Breast epithelium (tissue), 4 donors: ENCODE measurements around the gene TCEAL3. TPM values are rescaled to one million over a fixed set of nuclear protein-coding genes. Genes with fewer than 3 reads are reported as not detected.
"Not testable (repeated sequence)": the region's sequence is repeated elsewhere in the genome, so short reads cannot be mapped to it uniquely, and the experiment has no call there.

Source experiments
- DNase-seq, 2 donors: peaks; one replicate each; pipeline ENCODE4 v3.0.0-alpha.2; 2019; ENCODE audit warnings: low spot score in 2 of 2
- H3K27ac ChIP-seq, 2 donors: fragments of 200-600 bp; sonication (generic) in 1 of 2; one replicate each; pipeline ENCODE4 v1.5.1; 2016 to 2019; ENCODE audit warnings: mild to moderate bottlenecking in 1 of 2
- H3K27me3 ChIP-seq, 2 donors: fragments of 200-600 bp; sonication (generic) in 1 of 2; one replicate each; pipeline versions ENCODE4 v1.5.1 to v1.6.0; 2017 to 2019; ENCODE audit warnings: control low read depth in 1 of 2, mild to moderate bottlenecking in 1 of 2
- H3K36me3 ChIP-seq: fragments of 200-600 bp; one replicate; pipeline ENCODE4 v1.5.1; 2019
- H3K4me1 ChIP-seq, 2 donors: fragments of 200-600 bp; sonication (generic); one replicate each; pipeline ENCODE4 v1.5.1; 2016 to 2019; ENCODE audit warnings: control low read depth in 1 of 2
- H3K4me3 ChIP-seq, 3 donors: fragments of 200-600 bp; sonication (generic); 1 replicate in 2 of 3; 2 replicates in 1 of 3; pipeline ENCODE4 v1.5.1; 2016 to 2019; ENCODE audit warnings: mild to moderate bottlenecking in 3 of 3, moderate library complexity in 2 of 3
- H3K9me3 ChIP-seq, 2 donors: fragments of 200-600 bp; sonication (generic) in 1 of 2; one replicate each; pipeline ENCODE4 v1.5.1; 2016 to 2019; ENCODE audit warnings: control low read depth in 1 of 2
- POLR2A ChIP-seq: fragments of 450-650 bp; IDR thresholded peaks from one replicate; pipeline ENCODE4 v1.6.1; 2016; ENCODE audit warnings: antibody characterized with exemption, mild to moderate bottlenecking, moderate library complexity
- POLR2AphosphoS5 ChIP-seq, 3 donors: sonication (generic); formaldehyde crosslinking; IDR thresholded peaks; one replicate each; pipeline ENCODE4 v1.6.1; 2017; ENCODE audit warnings: antibody characterized with exemption in 3 of 3
- intact Hi-C: fragments of 100-400 bp; cut with DNase I; formaldehyde crosslinking; loops from one replicate; pipeline ENCODE4 v1.15.1; 2023; ENCODE audit warnings: low total_unique reads
- total RNA-seq, 3 donors: library from RNA; depleted of rRNA; stranded (reverse); fragments of >200 nt; gene quantifications; one replicate each; pipeline ENCODE4 v1.1.0, GENCODE V29; 2016
- TF ChIP-seq, protein P1 (sequence below), 3 donors: fragments of 450-650 bp; IDR thresholded peaks; one replicate each; pipeline ENCODE4 v1.5.1; 2016 to 2017; ENCODE audit warnings: antibody characterized with exemption in 3 of 3, mild to moderate bottlenecking in 3 of 3, moderate library complexity in 3 of 3

TCEAL3 gene
- total RNA-seq, 3 donors from 2014 or later, result 21.3 to 52.4 (median 41.6) TPM

DNA sequence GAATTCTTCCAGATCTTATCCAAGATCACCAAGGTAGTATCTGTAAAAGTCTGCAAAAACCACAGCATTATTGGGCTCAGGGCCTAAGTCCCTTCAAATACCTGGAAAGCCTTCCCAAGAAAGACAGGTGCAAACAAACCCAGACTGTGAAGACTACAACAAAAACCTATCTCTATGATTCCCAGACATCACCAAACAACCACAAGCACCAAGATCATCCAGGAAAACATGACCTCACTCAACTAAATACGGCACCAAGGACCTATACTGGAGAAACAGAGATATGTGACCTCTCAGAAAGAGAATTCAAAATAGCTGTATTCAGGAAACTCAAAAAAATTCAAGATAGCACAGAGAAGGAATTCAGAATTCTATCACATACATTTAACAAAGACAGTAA lies 36.4 kb downstream of the TCEAL3 start:
- TF ChIP-seq POLR2AphosphoS5 (IDR thresholded peaks at IDR 0.05), result no peak
- TF ChIP-seq, protein P1, sequence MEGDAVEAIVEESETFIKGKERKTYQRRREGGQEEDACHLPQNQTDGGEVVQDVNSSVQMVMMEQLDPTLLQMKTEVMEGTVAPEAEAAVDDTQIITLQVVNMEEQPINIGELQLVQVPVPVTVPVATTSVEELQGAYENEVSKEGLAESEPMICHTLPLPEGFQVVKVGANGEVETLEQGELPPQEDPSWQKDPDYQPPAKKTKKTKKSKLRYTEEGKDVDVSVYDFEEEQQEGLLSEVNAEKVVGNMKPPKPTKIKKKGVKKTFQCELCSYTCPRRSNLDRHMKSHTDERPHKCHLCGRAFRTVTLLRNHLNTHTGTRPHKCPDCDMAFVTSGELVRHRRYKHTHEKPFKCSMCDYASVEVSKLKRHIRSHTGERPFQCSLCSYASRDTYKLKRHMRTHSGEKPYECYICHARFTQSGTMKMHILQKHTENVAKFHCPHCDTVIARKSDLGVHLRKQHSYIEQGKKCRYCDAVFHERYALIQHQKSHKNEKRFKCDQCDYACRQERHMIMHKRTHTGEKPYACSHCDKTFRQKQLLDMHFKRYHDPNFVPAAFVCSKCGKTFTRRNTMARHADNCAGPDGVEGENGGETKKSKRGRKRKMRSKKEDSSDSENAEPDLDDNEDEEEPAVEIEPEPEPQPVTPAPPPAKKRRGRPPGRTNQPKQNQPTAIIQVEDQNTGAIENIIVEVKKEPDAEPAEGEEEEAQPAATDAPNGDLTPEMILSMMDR (IDR thresholded peaks at IDR 0.05), result no peak
- TF ChIP-seq POLR2A, result no peak
- peaks cover 0 to 35% of the 10 kb centered on the region in 2 donors for H3K27me3 ChIP-seq
- intact Hi-C loops, result no loop called here
- no peaks in the 10 kb centered on the region for H3K36me3 ChIP-seq
- no peaks in the 10 kb centered on the region for H3K4me1 ChIP-seq
- no peak for DNase-seq
- H3K4me3 ChIP-seq, result no peak overlapping the region
- peaks cover 0 to 8% of the 10 kb centered on the region in 2 donors for H3K9me3 ChIP-seq
- no peak overlapping the region for H3K27ac ChIP-seq

DNA sequence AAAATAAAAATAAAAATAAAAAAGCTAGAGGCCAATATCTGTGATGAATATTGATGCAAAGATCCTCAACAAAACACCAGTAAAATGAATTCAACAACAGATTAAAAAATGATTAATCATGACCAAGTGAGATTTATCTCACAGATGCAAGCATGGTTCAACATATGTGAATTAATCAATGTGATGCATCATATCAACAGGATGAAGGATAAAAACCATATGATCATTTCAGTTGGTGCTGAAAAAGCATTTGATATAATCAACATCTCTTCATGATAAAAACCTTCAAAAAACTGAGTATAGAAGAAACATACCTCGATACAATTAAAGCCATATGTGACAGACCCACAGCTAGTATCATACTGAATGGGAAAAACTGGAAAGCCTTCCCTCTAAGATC lies 39.9 kb downstream of the TCEAL3 start:
- peaks cover 0 to 17% of the 10 kb centered on the region in 2 donors for H3K27me3 ChIP-seq
- TF ChIP-seq, protein P1 (IDR thresholded peaks at IDR 0.05), result no peak
- TF ChIP-seq POLR2AphosphoS5 (IDR thresholded peaks at IDR 0.05) (no peak), POLR2A (no peak)
- H3K4me3 ChIP-seq, result no peak overlapping the region
- peaks cover 0 to 8% of the 10 kb centered on the region in 2 donors for H3K9me3 ChIP-seq
- H3K4me1 ChIP-seq, result no peaks in the 10 kb centered on the region
- no peaks in the 10 kb centered on the region for H3K36me3 ChIP-seq
- intact Hi-C loops, result no loop called here
- no peak overlapping the region for H3K27ac ChIP-seq
- DNase-seq, result no peak

- Histone ChIP-seq H3K4me3 (no peak overlapping the region), H3K27me3 (peaks cover 0 to 15% of the 10 kb centered on the region in 2 donors), H3K36me3 (no peaks in the 10 kb centered on the region), H3K9me3 (peaks cover 0 to 8% of the 10 kb centered on the region in 2 donors), H3K27ac (no peak overlapping the region), H3K4me1 (no peaks in the 10 kb centered on the region)
- intact Hi-C loops, result no loop called here
- DNase-seq, result no peak
- TF ChIP-seq, protein P1 (IDR thresholded peaks at IDR 0.05), result no peak
- no peak for TF ChIP-seq POLR2A
- no peak for TF ChIP-seq POLR2AphosphoS5 (IDR thresholded peaks at IDR 0.05)
These were observed 43.5 kb downstream of the TCEAL3 start for GRCh38 chrX:103651151-103651773.

DNA sequence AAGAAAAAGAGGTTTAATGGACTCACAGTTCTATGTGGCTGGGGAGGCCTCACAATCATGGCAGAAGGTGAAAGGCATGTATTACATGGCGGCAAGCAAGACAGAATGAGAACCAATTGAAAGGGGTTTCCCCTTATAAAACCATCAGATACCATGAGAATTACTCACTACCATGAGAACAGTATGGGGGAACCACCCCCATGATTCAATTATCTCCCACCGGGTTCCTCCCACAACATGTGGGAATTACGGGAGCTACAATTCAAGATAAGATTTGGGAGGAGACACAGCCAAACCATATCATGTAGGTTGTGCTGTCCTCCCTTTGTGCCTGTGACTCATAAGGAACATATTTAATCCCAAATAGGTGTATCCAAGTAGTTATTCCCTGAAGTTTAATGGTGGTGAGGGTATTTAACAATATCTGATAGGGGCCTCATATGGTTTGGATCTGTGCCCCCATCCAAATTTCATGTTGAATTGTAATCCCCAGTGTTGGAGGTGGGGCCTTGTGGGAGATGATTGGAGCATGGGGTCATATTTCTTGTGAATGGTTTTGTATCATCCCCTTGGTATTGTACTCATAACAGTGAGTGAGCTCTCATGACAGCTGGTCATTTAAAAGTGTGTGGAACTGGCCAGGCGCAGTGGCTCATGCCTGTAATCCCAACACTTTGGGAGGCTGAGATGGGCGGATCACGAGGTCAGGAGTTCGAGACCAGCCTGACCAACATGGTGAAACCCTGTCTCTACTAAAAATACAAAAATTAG lies 47.7 kb downstream of the TCEAL3 start:
- H3K4me3 ChIP-seq, H3K36me3 ChIP-seq, H3K27ac ChIP-seq, intact Hi-C loops, H3K4me1 ChIP-seq, H3K9me3 ChIP-seq, DNase-seq: not testable (repeated sequence)
- peaks cover 0 to 32% of the 10 kb centered on the region in 2 donors for H3K27me3 ChIP-seq

- Histone ChIP-seq H3K27me3 (peaks cover 0 to 36% of the 10 kb centered on the region in 2 donors), H3K36me3 (no peaks in the 10 kb centered on the region), H3K27ac (no peak overlapping the region), H3K9me3 (no peaks in the 10 kb centered on the region), H3K4me3 (no peak overlapping the region), H3K4me1 (no peaks in the 10 kb centered on the region)
- TF ChIP-seq, protein P1 (IDR thresholded peaks at IDR 0.05), result no peak
- TF ChIP-seq POLR2AphosphoS5 (IDR thresholded peaks at IDR 0.05) (no peak), POLR2A (no peak)
- DNase-seq, result no peak
- intact Hi-C loops, result no loop called here
These were observed 48.9 kb downstream of the TCEAL3 start for GRCh38 chrX:103656617-103657016.

GRCh38 chrX:103657066-103657465 lies 49.3 kb downstream of the TCEAL3 start:
- DNase-seq, H3K4me1 ChIP-seq, H3K27ac ChIP-seq, intact Hi-C loops, H3K4me3 ChIP-seq, H3K9me3 ChIP-seq, H3K36me3 ChIP-seq: not testable (repeated sequence)
- peaks cover 0 to 41% of the 10 kb centered on the region in 2 donors for H3K27me3 ChIP-seq
